ENCODE results near the gene GTF3C2.
"Not testable (repeated sequence)": the region's sequence is repeated elsewhere in the genome, so short reads cannot be mapped to it uniquely, and the experiment has no call there.

Gene GTF3C2

DNA sequence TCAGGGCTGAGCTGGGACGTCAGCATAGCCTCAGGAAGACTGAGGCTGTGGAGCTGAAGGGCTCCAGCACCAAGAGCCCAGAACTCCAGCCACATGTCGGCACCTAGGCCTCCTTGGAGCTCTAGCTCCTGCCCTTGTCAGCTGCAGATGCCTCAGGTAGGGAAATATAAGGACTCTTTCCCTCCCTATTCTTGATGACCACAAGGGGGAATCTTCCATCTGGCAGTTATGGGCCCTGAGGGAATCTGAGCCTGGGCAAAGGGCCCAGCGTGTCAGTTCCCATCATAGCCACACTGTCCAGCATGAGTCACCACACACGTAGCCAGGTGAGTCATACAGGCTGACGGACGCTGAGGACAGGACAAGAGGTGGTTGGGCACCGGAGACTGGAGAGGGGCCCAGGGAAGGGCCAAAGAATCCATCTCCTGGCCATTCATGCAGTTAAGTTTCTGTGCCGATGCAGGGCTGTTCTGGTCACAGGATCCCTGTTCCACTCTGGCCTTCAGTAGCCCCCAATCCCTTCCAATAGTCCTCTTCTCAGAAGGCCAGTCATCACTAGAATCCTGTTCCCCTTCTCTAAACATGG is 35.5 kb downstream of the GTF3C2 start:
- no peak for DNase-seq

DNA sequence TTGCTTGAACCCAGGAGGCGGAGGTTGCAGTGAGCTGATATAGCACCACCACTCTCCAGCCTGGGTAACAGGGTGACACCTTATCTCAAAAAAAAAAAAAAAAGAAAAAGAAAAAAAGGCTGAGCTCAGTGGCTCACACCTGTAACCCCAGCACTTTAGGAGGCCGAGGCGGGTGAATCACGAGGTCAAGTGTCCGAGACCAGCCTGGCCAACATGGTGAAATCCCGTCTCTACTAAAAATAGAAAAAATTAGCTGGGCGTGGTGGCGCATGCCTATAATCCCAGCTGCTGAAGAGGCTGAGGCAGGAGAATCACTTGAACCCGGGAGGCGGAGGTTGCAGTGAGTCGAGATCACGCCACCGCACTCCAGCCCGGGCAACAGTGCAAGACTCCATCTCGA is 36.7 kb downstream of the GTF3C2 start:
- not testable (repeated sequence) for DNase-seq

DNA sequence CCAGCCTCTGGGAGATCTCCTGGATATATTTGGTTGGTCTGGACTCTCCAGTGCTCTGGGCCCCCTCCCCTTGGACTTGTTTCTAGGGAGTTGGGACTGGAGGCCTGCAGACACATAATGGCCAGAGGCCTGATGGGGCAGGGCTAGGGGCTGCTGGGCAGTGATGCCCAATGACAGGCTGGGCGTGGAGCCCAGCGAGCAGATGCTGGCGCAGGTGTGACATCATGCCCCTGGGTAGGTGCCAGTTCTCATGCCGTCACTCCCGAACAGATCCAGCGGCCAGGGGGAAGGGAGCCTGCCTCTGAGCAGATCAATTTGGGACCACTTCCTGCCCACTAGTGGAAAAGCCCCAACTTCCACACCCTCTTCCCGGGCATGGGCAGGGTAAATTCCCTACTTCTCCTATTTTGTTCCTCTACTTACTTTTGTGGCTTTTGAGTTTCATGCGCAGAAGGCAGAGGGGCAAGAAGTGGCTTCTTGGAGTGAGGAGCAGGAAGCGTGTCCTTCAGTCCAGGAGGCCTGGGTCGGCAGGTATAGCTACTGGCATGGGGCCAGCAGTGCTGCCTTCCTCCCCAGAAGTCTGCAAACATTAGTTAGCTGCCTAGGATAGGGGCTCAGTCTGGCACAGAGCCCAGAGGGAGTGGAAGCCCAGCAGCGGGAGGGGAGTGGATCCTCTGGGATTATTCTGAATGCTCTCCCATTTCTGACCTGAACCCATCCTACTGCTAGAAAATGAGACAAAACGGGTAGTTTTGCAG is 39.7 kb downstream of the GTF3C2 start:
- no peak for DNase-seq

DNA sequence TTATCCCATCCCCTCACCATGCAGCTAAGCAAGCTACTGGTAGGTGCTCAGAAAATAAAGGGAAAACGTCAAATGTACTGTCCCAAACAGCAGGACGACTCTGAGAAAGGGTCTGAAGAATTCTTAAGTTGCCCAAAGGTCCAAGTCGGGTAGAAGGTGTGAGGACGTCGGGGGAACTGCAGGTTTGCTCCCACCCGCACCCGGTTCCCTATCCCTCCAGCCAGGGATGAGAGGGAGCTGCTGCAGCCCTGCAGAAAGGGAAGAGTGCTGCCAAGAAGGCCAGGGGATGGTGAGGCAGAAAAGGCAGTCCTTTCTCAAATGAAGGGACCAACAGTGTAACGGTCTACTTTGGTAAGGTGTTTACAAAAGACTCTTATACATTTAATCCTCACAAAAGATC is 41.4 kb downstream of the GTF3C2 start:
- DNase-seq: no peak

DNA sequence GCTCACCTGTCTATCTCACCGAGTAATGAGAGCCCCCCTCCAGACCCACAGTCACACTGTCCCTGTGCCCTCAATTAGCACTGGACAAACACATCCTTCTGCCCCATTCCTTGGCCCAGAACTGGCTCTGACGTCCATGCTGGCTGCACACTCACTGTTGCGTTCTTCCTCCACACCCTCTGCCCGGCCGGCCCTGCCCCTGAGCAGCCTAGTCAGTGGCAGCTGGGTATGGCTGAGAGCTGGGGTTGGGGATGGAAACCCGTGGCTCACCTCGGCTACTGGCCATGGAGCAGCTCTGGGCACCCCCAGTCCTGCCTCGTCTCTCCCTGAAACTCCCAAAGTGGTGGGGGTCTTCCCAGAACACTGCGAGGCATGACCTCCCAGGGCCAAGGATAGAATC is 41.9 kb downstream of the GTF3C2 start:
- DNase-seq: no peak

DNA sequence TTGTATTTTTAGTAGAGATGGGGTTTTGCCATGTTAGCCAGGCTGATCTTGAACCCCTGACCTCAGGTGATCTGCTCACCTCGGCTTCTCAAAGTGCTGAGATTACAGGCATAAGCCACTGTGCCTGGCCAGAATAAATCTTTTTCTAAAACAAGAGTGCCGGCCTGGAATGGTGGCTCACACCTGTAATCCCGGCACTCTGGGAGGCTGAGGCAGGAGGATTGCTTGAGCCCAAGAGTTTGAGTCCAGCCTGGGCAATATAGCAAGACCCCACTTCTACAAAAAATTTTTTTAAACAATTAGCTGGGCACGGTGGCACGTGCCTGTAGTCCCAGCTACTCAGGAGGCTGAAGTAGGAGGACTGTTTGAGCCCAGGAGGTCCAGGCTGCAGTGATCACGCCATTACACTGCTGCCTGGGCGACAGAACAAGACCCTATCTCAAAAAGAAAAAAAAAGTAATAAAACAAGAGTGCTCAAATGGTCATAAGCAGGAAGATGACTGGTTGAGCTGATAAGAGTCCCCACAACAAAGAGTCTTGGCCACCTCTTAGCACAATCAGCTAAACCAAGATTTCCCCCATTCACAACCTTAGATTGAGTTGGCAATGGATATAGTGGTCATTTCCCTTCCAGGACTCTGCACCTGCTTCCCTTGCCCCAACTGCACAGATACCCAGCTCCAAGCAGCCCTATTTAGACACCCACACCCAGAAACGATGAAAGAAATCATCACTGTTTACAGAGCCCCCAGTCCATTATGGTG is 42.5 kb downstream of the GTF3C2 start:
- no peak for DNase-seq

DNA sequence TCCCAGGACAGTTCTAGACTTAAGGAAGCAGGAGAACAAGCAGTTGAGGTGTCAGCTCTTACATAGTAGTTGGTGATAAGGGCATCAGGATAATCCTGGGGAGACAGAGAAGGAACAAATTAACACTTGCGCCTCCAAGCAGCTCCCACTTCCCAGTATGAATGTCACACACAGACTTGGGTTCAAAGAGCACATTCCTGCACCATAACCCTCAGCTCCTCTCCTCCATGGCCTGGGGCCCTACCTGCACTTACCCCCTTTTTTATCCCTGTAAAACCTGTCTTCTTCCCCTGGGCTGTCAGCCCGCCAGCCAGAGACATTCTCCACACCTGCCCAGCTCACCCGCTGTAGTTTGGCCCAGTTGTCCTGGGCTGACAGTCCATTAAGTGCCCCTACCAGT is 44.4 kb downstream of the GTF3C2 start:
- no peak for DNase-seq

DNA sequence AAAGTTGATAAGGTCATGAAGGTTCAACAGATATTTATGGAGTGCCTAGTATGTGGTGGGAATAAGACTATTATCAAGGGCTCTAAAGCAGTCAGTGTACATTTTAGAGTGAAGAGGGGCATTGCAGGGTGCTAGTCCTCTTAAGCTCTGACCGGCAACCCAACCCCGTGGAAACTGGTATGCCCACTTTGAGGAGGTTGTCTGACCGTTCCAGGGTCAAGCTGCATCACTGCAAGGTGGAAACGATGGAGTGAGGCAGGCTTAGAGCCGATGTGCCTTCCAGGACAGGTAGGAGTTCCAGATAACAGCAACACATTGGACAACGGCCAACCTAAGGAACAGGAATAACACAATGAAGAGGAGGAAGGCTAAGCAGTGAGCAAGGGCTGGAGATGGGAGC is 46.9 kb downstream of the GTF3C2 start:
- no peak for DNase-seq

DNA sequence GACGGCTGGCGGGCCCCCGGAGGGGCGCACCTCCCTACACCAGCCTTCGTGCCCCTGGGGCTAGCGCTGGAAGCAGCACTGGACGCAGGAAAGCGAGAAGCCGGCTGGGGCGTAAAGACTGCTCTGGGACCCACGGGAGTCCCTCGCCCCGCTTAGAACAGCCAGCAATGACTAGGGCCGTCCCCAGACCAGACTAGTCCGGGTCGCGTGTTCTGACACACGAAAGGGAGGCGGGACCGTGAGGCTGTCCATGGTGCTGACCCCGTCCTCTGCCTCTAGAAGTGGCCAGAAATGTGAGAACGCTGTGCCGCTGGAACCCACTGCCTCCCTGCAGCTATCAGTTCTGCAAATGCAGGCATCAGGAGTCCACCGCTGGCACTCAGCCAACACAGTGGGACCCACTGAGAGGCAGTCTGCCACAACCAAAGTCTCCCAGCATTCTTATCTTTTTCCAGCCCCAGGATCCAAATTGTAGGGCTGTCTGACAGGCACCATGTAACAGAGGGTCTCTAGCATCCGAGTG is 48.1 kb downstream of the GTF3C2 start, which contains the start of gene UCN:
Gene UCN, minus strand, starts transcription at position 87 of the 523 bp plus-strand sequence. CDS start 550 bp downstream, outside the sequence.
- DNase-seq: no peak

DNA sequence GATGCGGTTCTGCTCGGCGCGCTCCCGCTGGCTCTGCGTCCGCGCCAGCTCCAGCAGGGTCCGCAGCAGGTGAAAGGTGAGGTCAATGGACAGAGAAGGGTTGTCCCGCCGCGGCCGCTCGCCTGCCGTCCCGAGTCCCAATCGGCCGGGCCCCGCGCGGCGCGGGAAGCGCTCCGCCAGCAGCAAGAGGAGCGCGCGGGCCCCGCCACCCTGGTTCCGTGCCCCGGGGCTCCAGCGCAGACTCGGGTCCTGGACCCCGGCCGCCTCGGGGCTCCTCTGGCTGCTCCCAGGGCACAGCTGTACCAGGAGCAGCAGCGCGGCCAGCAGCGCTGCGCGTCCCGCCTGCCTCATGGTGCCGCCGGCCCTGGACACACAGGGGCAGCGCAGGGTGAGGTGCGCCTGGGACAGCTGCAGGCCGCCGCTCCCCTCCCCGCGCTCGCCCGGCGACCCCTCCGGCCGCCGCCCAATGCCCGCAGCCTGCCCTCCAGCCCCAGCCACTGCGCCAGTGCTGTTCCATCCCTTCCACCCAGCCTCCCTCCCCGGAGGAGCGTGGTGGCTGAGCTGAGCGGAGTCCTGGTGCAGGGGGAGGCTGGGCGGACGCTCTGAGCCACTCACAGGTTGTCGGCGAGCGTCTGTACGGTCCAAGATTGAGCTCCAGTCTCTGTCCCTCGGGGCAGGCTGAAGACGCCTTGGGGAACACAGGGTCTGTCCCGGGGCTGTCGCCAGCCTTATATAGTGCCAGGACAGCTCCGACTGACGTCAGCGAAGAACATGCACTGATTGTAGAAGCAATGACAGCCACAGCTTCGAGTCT is 48.8 kb downstream of the GTF3C2 start:
- DNase-seq: no peak

DNA sequence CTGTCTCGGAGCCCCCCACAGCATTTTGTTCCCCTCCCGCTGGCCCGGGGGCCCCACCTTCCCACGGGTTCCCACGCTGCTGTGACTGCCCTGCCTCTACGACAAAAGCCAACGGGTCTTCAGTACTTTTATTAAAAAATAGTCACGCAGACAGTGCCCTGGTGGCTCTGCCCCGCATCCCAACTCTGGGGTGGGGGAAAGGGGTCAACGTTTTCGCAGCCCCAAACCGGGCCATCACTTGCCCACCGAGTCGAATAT is 49.3 kb downstream of the GTF3C2 start:
- no peak for DNase-seq

DNA sequence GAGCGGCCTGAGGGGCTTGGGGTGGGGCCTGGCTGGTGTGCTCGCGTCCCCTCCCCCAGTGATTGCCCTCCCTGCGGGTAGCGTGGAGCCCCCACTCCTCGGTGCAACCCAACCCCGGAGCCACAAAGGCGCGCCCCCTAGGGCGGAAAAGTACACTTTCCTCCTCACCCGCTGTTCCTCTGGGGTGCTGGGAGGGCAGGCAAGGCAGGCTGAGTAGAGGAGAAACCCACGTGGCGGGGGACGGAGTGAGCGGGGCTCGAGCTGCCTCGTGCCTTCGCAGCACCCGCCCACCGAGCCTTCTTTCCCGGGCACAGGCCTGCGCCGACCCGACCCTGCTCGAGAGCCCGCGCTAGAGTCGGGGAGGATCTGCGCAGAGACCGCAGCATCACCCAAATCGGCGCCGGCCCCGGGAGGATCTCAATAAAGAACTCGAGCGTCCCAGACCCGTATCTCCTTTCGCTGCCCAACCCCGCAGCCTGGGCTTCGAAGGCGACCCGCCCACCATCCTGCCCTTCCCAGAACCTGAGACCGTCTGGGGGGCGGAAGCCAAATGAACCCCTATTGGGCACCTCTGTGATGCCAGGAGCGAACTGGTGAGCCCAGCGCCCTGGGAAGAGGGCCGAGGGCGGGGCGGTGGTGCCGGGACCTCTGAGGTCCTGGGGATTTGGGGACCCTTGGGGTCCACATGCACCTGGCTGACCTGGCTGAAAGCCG is 49.8 kb downstream of the GTF3C2 start:
- DNase-seq: no peak

DNA sequence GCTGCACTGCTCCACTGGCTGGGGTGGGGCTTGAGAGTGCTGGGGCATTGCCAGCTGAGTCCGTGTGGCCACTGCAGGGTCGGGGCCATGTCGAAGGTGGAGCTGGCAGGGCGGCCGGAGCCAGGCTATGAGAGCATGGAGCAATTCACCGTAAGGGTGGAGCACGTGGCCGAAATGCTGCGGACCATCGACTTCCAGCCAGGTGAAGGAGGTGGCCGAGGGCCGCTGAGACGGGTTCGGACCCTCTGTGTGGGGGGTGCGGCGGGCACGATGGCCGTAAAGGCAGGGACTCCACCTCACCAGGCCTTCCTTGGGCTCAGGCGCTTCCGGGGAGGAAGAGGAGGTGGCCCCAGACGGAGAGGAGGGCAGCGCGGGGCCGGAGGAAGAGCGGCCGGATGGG is 50.4 kb downstream of the GTF3C2 start:
- no peak for DNase-seq

DNA sequence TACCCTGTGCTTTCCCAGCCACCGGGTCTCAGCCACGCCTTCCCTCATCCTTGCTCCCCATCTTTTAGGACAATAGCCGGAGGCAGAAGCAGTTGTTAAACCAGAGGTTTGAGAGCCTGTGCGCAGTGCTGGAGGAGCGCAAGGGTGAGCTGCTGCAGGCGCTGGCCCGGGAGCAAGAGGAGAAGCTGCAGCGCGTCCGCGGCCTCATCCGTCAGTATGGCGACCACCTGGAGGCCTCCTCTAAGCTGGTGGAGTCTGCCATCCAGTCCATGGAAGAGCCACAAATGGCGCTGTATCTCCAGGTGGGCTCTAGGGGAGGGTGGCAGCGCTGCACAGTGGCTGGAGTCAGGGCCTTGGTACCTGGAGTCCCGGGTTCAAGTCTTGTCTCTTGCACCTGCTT is 51.0 kb downstream of the GTF3C2 start:
- DNase-seq: no peak

DNA sequence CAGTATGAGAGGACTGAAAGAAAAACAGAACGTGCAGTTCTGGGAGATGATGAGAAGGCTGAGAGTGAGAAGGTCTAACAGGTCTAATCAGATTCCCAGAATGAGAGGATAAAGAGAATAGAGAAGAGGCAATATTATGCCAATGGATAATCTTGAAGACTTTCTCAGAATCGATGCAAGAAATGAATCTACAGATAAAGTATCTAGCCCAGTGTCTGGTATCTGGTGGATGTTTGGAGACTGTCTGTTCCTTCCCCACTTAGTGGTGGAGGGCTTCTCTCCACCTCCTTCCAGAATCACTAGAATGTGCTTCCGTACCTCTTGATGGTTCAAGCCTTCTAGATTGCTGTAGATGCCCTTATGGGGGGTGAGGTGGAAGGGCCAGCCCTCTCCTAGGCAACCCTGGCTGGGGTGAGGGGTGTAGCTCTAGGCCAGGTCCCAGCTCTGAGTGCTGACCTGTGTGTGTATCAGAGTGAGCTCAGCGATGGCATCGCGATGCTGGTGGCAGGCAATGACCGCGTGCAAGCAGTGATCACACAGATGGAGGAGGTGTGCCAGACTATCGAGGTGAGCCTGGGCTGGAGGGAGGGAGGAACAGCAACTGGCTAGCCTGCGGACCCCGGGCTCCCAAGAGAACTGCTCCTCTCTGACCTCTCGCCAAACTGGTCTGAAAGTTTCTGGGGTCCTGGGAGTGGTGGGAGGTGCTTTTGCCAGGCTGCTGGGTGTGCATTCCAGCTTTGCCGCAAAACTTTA is 51.9 kb downstream of the GTF3C2 start:
- DNase-seq: no peak

DNA sequence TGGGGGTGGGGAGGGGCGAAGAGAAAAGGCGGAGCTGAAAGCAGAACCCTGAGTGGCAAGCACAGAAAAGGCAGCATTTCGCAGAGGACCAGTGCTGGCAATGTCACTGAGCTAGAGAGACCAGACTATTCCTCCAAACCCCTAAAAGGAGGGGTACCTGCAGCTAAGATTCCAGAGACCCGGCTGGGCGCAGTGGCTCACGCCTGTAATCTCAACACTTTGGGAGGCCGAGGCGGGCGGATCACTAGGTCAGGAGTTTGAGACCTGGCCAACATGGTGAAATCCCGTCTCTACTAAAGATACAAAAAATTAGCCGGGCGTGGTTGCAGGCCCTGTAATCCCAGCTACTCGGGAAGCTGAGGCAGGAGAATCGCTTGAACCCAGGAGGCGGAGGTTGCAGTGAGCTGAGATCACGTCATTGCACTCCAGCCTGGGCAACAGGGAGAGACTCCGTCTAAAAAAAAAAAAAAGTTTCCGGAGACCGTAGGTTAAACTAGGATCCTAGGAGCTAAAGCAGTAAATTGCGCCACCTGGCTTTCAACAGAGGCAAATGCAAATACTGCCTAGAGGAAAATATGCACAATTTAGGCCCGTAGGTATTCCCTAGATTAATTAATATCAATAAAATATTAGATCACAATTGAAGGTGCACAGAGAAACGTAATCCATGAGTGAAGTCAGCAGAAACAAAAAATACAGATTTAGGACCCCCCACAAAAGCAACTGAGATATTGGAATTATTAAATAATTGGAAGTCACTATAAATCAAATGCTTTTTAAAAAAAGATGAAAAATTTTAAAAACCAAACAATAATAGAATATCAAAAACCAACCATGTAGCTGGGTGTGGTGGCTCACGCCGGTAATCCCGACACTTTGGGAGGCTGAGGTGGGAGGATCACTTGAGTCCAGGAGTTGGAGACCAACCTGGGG is 53.2 kb downstream of the GTF3C2 start:
- DNase-seq: peak; percentile 40

DNA sequence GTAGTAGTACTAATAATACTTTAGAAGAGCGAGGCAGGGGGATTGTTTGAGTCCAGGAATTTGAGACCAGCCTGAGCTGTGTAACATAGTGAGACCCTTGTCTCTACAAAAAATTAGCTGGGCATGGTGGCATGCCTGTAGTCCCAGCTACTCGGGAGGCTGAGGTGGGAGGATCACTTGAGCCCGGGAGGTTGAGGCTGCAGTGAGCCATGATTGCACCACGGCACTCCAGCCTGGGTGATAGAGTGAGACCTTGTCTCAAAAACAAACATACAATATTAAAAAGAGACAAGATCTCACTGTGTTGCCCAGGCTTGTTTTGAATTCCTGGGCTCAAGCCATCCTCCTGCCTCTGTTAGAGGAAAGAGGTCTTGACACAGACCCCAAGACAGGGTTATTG is 56.0 kb downstream of the GTF3C2 start:
- not testable (repeated sequence) for DNase-seq

DNA sequence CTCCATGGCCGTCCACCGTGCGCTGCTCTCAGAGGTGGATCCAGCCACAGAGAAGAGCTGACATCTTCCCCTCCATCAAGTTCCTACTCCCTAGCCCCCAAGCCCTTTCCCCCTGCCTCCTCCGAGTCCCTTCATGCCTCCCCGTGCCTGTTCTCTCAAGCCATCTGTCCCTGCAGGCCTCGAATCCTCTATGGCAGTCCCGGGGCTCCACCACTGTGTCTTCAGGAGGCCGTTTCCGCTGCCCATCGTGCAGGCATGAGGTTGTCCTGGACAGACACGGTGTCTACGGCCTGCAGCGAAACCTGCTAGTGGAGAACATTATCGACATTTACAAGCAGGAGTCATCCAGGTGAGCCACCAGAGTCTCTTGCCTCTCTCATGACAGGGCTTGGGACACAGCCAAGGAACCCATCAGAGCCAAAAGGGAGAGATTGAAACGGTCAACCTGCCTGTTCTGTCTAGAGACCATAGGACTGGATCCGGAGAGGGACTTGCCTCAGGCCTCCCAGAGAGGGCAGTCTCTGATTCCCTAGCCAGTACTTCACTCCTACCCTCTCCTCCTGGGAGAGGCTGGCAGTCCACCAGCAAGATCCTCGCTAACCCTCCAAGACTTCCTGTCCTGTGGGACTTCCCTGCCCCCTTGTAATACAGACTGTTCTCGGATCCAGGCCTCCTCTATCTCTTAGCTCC is 58.0 kb downstream of the GTF3C2 start:
- DNase-seq: no peak

DNA sequence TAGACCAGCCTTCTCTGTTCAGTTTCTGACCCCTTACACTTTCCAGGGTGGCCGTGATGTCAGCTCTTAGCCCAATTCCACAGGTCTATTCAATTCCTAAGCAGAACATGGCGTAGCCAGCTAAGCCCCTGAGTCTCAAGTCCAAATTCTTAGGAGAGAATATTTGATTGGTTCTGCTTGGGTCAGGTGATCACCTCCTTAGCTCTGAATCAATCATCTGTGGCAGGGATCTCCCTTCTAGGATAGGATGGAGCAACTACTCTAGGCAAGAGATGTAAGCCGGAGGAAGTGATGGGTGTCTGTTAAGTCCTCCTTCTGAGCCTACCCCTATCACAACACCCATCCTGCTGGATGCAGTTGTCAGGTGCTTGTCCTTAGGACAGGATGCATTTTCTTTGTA is 59.4 kb downstream of the GTF3C2 start:
- DNase-seq: no peak

DNA sequence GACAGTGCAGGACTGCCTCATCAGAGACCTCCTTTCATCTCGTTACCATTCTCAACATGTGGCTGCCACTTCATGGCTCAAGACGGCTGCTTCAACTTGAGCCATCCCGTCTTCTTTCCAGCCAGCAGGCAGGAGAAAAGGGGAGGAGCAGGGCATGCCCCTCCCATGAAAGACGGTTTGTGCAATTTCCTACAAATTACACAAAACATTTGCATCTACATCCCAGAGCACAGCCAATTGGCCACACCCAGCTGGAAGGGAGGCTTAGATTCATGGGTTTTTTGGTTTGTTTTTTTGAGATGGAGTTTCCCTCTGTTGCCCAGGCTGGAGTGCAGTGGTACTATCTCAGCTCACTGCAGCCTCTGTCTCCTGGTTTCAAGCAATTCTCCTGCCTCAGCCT is 60.1 kb downstream of the GTF3C2 start:
- DNase-seq: no peak
